GM18505 (cell line): Measurements from ENCODE around the gene CEBPG.

Experiments used
- ATAC-seq: cut with Tn5 transposase; IDR thresholded peaks from one replicate; pipeline ENCODE4 v1.9.1; 2021; ENCODE audit not compliant: unreplicated experiment
- POLR2A ChIP-seq: IDR thresholded peaks from 4 replicates; pipeline ENCODE4 v1.6.1; 2011; ENCODE audit warnings: borderline replicate concordance; ENCODE audit not compliant: insufficient read depth, insufficient read length; ENCODE audit errors: extremely low read depth

CEBPG gene

DNA sequence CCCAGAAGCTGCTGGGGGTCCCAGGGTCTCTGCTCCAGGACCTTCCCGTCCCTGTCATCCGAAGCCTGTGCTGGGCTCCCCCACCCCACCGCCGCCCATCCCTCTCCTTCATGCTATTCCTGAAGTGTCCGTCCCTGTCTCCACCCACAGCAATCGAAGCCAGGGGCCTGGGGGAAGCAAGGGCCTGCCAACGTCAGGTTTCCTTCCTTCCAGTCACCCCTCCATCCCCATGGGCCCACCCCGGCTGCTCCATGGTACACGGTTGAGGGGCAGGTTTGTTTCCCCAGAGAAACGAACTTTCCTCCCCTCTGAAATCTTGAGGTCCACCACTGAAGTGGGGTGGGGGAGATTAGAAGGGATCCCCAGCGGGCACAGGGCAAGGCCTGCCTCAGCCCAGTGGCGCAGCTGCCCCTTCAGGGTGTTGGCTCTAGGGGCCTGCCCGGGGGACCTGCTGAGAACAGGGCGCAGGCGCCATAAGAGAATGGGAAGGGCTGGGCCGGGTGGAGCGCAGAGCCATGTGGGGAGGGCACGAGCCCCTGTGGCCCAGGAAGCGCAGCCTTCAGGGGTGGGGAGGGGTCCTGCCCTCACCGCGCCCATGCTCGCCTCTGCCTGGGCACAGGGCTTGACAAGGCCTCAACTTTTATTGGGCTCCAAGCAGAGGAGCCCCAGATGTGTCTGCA, 16.1 kb downstream of the CEBPG start:
- ATAC-seq = no peak
- TF ChIP-seq POLR2A = no peak

GRCh38 chr19:33390101-33390907, 16.8 kb downstream of the CEBPG start:
- no peak for TF ChIP-seq POLR2A
- no peak for ATAC-seq

GRCh38 chr19:33390908-33391630, 17.6 kb downstream of the CEBPG start:
- TF ChIP-seq POLR2A = no peak
- ATAC-seq = no peak

GRCh38 chr19:33391631-33392249, 18.2 kb downstream of the CEBPG start:
- ATAC-seq = no peak
- TF ChIP-seq POLR2A = no peak

- no peak for ATAC-seq
- no peak for TF ChIP-seq POLR2A
Observed at GRCh38 chr19:33392341-33393285, 19.1 kb downstream of the CEBPG start.

DNA sequence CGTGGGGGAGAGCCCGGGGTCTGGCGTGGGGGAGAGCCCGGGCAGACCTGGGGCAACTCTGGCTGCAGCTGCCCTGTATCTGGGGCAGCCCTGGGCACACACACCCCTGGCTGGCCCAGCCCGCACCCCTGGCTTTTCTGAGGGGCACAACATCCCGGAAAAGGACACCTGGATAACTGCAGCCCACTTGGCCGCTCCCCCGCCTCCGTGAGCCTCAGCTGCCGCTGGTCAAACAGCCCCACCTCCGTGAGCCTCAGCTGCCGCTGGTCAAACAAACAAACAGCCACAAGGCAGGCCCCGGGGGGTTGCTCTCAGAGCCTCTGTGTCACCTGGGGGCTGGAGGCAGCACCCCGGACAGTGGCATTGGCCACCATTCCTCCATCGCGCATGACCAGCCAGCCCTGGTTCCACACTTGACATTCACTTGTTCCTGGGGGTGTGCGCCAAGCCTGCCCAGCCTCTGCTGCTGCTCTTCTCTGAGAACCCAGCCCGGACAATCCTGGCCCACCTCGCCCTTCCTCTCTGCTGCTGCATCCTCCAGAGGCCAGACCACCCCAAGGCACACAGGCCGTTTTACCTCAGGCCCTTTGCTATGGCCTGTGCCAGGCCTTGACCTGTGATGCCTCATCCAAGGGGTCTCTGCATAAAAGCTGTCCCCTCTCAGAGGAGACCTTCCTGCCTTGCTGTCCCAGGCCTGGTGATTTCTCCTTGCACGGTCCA, 19.9 kb downstream of the CEBPG start:
- TF ChIP-seq POLR2A = no peak
- no peak for ATAC-seq

- TF ChIP-seq POLR2A = no peak
- ATAC-seq = no peak
Observed at GRCh38 chr19:33394006-33394722, 20.7 kb downstream of the CEBPG start.

GRCh38 chr19:33394723-33395560, 21.4 kb downstream of the CEBPG start:
- ATAC-seq = no peak
- TF ChIP-seq POLR2A = no peak

DNA sequence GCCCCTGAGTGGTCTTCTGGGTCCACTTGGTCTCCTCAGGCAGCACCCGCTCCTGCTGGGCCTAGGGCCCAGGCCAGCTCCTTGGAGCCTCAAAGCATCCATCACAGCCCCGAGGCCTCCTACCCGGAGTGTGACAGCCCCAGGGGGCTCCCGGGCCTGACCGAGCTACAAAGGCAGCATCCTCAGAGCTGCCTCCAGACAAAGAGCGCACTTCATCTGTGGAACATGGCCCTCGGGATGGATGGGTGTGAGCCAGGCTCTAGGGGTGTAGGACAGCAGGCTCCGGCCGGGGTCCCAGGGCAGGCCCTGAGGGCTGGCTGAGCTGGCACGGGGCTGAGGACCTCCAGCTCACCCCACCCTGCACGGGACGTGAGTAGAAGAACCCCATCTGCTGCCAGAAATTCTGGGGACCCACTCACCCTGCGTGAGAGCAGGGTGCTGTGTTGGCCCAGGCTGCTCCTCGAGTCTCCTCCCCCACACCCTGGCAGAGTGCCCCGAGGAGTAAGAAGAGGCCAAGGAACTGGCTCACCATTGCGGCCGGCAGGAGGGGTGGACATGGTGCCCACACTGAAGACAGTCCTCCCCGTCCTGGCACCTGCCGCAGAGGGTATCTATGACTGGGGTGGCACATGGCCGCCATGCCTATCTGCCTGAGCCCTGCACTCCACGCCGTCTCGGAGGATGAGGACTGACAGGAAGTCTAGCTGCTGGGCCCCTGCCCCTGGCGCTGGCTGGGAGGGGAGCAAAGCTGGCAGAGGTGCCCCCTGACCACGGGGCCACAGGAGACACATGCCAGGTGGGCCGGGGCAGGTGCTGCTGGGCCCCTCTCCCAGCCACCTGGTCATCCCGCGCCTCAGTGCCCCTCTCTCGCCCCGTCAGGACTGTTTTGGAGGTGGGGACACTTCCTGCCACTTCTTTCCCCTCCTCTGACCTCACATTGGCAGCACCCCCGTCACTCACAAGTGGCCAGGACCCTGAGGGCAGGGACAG, 22.3 kb downstream of the CEBPG start:
- no peak for TF ChIP-seq POLR2A
- no peak for ATAC-seq

DNA sequence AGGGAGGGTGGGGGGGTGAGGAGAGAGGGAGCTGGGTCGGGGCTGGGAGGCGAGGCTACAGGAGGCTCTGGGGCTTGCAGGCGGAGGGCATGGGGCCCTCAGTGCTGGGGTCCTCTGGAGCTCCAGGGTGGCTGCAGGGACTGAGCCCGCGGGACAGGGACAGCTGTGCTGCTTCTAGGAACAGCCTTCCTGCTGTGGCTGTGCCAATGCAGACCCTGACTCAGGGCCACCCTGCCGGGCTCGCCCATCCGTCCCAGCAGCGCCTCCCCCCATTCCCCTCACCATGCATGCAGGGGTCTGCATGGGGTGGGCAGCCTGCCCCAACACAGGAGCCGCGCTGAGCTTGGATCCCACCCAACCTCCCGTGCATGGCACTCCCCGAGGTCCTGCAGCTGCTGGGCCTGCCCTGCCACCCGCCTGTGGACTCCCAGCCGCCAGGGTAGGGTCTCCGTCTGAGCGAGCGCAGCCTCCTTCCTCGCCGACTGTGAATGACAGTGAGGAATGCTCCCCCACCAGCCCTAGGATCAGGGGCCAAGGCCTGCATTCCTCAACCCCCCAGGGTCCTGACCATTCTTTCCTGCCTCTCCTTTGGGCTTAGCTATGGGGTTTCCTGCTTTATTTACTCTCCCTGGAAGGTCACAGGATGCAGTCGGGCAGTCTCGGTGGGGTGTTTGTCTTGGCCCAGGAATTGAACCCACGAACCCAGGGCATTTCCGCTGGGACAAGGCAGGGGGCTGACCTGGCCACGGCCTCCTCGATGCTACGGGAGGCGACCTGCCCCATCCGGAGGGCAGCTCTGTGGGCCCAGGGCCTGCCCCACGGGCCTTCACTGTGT, 23.4 kb downstream of the CEBPG start:
- ATAC-seq = no peak
- TF ChIP-seq POLR2A = no peak
